Cardiac fibroblast (primary cell): ENCODE measurements around the gene CD8B2.

Experiments used
- DNase-seq, 2 donors: peaks; one replicate each; pipeline versions ENCODE4 v3.0.0 to v3.0.0-alpha.2; 2010; ENCODE audit warnings: low read depth in 2 of 2
- H3K4me3 ChIP-seq, 2 donors: replicated peaks in 1 of 2; 1 replicate in 1 of 2; 2 replicates in 1 of 2; pipeline ENCODE4 v1.5.1; 2011; ENCODE audit warnings: low read depth in 2 of 2, low read length in 2 of 2, mild to moderate bottlenecking in 2 of 2, moderate library complexity in 1 of 2
- TF ChIP-seq, protein P1 (sequence below): IDR thresholded peaks from one replicate; pipeline ENCODE4 v1.5.1; 2011; ENCODE audit warnings: low read depth, mild to moderate bottlenecking, low read length, inconsistent platforms

CD8B2 gene

GRCh38 chr2:106519767-106520166 is 32.6 kb downstream of the CD8B2 start:
- TF ChIP-seq, protein P1, sequence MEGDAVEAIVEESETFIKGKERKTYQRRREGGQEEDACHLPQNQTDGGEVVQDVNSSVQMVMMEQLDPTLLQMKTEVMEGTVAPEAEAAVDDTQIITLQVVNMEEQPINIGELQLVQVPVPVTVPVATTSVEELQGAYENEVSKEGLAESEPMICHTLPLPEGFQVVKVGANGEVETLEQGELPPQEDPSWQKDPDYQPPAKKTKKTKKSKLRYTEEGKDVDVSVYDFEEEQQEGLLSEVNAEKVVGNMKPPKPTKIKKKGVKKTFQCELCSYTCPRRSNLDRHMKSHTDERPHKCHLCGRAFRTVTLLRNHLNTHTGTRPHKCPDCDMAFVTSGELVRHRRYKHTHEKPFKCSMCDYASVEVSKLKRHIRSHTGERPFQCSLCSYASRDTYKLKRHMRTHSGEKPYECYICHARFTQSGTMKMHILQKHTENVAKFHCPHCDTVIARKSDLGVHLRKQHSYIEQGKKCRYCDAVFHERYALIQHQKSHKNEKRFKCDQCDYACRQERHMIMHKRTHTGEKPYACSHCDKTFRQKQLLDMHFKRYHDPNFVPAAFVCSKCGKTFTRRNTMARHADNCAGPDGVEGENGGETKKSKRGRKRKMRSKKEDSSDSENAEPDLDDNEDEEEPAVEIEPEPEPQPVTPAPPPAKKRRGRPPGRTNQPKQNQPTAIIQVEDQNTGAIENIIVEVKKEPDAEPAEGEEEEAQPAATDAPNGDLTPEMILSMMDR, result no peak
- no peak overlapping the region for H3K4me3 ChIP-seq
- no peak for DNase-seq

DNA sequence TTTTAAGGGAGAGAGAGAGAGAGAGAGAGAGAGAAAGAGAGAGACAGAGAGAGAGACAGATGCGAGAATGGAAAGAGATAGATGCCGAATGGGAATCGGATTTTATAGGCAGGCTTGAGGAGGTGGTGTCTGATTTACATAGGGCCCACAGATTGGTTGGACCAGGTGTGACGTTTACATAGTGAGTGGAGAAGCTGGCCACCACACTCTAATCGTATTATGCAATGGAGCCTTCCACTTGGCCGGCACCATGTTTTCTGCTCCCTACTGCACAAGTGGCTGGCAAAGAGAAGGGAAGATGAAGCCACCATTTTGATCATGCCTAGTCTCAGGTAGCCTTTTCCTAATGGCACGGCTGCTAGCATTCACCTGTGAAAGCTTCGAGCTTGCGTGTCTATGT is 33.9 kb downstream of the CD8B2 start:
- TF ChIP-seq, protein P1, result no peak
- H3K4me3 ChIP-seq, result no peak overlapping the region
- no peak for DNase-seq

- no peak for DNase-seq
- TF ChIP-seq, protein P1, result no peak
- H3K4me3 ChIP-seq, result no peak overlapping the region
These were observed 37.0 kb downstream of the CD8B2 start for GRCh38 chr2:106523976-106524665.

DNA sequence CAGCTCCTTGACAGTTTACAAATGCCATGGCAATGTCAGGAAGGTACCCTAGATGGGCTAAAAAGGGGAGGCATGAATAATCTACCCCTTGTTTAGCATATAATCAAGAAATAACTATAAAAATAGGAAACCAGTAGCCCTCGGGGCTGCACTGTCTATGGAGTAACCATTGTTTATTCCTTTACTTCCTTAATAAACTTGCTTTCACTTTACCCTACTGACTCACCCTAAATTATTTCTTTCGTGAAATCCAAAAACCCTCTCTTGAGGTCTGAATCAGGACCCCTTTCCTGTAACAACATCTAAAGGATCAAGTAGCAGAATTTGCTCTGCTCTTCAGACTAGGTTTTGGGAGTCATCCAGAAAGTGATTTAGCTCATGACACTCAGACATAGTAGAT is 43.7 kb downstream of the CD8B2 start:
- TF ChIP-seq, protein P1, result no peak
- no peak overlapping the region for H3K4me3 ChIP-seq
- no peak for DNase-seq

DNA sequence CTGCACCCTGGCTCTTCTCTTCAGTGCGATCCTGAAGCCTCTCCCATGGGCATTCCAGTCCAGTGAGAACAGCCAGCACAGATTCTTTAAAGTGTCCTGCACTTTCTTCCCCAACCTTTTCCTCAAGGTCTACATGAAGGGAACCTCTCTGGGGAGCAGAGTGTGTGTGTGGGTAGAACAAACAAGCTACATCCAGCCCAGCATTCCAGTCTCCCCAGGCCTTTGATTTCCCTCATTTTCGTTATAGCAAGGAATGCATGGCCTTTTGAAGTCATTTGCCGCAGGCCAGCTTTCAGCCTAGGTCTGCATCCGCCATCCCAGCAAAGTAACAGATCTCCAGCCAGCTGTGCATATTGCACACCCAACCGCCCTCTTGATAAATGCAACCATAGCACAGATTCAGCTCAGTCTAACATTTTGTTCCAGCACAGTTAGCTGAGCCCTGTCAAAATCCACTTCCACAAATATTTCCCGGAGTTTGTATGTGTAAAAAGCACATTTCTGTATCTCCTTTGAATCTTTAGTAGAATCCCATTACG is 44.6 kb downstream of the CD8B2 start:
- H3K4me3 ChIP-seq, result no peak overlapping the region
- no peak for DNase-seq
- TF ChIP-seq, protein P1, result no peak

DNA sequence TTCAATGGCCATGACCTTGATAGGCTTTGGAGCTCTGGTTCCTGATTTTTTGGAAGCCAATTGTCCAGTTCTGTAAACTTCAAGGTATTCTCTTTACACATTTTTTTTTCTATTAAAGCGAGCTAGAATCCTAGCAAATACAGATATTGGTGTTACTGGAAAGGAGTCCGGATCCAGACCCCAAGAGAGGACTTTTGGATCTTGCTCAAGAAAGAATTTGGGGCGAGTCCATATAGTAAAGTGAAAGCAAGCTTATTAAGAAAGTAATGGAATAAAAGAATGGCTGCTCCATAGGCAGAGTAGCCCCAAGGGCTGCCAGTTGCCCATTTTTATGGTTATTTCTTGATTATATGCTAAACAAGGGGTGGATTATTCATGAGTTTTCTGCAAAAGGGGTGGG is 45.1 kb downstream of the CD8B2 start:
- H3K4me3 ChIP-seq, result no peak overlapping the region
- TF ChIP-seq, protein P1, result no peak
- no peak for DNase-seq
